HepG2 (cell line): ENCODE results near the gene ZNF83. TPM values are rescaled to one million over a fixed set of nuclear protein-coding genes. Genes with fewer than 3 reads are reported as not detected.

Experiments
- ATF2 ChIP-seq: sonication (generic); formaldehyde crosslinking; IDR thresholded peaks from 2 replicates; pipeline ENCODE4 v1.4.0; 2020; ENCODE audit warnings: missing genetic modification reagents
- NCOA5 ChIP-seq: sonication (generic); formaldehyde crosslinking; IDR thresholded peaks from 2 replicates; pipeline ENCODE4 v1.4.0; 2020; ENCODE audit warnings: missing genetic modification reagents
- PATZ1 ChIP-seq: sonication (generic); formaldehyde crosslinking; IDR thresholded peaks from 2 replicates; pipeline ENCODE4 v1.4.0; 2020; ENCODE audit warnings: missing genetic modification reagents
- PHF8 ChIP-seq: sonication (generic); formaldehyde crosslinking; IDR thresholded peaks from 2 replicates; pipeline ENCODE4 v1.5.0; 2020; ENCODE audit warnings: missing genetic modification reagents
- PPARG ChIP-seq: conservative IDR thresholded peaks from 2 replicates; pipeline ENCODE4 v1.6.1; 2016; ENCODE audit warnings: missing biosample characterization, missing genetic modification reagents
- PRDM4 ChIP-seq: sonication (generic); formaldehyde crosslinking; IDR thresholded peaks from 2 replicates; pipeline ENCODE4 v1.9.0; 2021; ENCODE audit warnings: missing genetic modification reagents, borderline replicate concordance
- SRSF1 ChIP-seq: fragments of 200-400 bp; formaldehyde crosslinking; optimal IDR thresholded peaks from 2 replicates; pipeline ENCODE3; 2017; ENCODE audit warnings: mild to moderate bottlenecking, low read depth, low read length, moderate library complexity
- TAF1 ChIP-seq: sonication (generic); formaldehyde crosslinking; IDR thresholded peaks from 2 replicates; pipeline ENCODE4 v1.4.0; 2020; ENCODE audit warnings: missing genetic modification reagents
- ZKSCAN5 ChIP-seq: sonication (generic); formaldehyde crosslinking; IDR thresholded peaks from 2 replicates; pipeline ENCODE4 v1.5.1; 2020; ENCODE audit warnings: mild to moderate bottlenecking, missing genetic modification reagents
- ZNF136 ChIP-seq: sonication (generic); formaldehyde crosslinking; IDR thresholded peaks from 2 replicates; pipeline ENCODE4 v1.8.1; 2022; ENCODE audit warnings: low read depth, mild to moderate bottlenecking, moderate library complexity, missing genetic modification reagents
- ZNF264 ChIP-seq: sonication (generic); formaldehyde crosslinking; IDR thresholded peaks from 2 replicates; pipeline ENCODE4 v1.4.0; 2020; ENCODE audit warnings: missing genetic modification reagents
- ZNF407 ChIP-seq: sonication (generic); formaldehyde crosslinking; IDR thresholded peaks from one replicate; pipeline ENCODE4 v1.5.1; 2020; ENCODE audit warnings: mild to moderate bottlenecking, missing genetic modification reagents; ENCODE audit errors: not compliant biosample characterization
- ZNF674 ChIP-seq: sonication (generic); formaldehyde crosslinking; IDR thresholded peaks from 2 replicates; pipeline ENCODE4 v1.5.0; 2020; ENCODE audit warnings: low read depth, mild to moderate bottlenecking, missing genetic modification reagents
- ZNF703 ChIP-seq: sonication (generic); formaldehyde crosslinking; IDR thresholded peaks from 2 replicates; pipeline ENCODE4 v1.5.1; 2020; ENCODE audit warnings: missing genetic modification reagents, mild to moderate bottlenecking, moderate library complexity, borderline replicate concordance
- polyA plus RNA-seq, 8 experiments: library from polyadenylated mRNA; depleted of rRNA in 3 of 8; stranded (reverse) in 7 of 8; unstranded in 1 of 8; fragments of >200 nt; fragmentation: Illumina TruSeq in 4 of 8; extraction: Trizol in 4 of 8; gene quantifications; 2 replicates each; pipeline versions ENCODE4 v1.2.1 to v1.2.3, GENCODE V29; 2011 to 2016; ENCODE audit warnings: low read depth in 4 of 8, missing spikeins in 1 of 8, mixed read lengths in 1 of 8; ENCODE audit not compliant: insufficient read depth in 1 of 8
- total RNA-seq, 5 experiments: library from RNA; depleted of rRNA; stranded (reverse); fragments of >200 nt; fragmentation: Illumina TruSeq; extraction: Trizol; gene quantifications; 2 replicates each; pipeline ENCODE4 v1.2.3, GENCODE V29; 2016; ENCODE audit warnings: low read depth in 1 of 5

ZNF83 gene
- total and polyA plus RNA-seq, 2 of the 13 experiments (the other 11 are each of a cell fraction or from before 2014, with no cell fraction given), result 20.4 to 44.5 TPM

GRCh38 chr19:52637718-52638585, at the start of gene ZNF83 (continued):
- TF ChIP-seq PATZ1, result no peak
- no peak for TF ChIP-seq ZNF703 (CRISPR knock-in tag)
- TF ChIP-seq PPARG (CRISPR knock-in tag), result no peak
- no peak for TF ChIP-seq PRDM4
- no peak for TF ChIP-seq ZNF674 (CRISPR knock-in tag)
- TF ChIP-seq TAF1 (CRISPR knock-in tag), result peak; percentile 43; the same call in 1 of the 2 replicates
- no peak for TF ChIP-seq NCOA5 (CRISPR knock-in tag)
- no peak for TF ChIP-seq ATF2 (CRISPR knock-in tag)
- TF ChIP-seq PHF8 (CRISPR knock-in tag), result peak; percentile 66; the same call in 1 of the 2 replicates
- TF ChIP-seq SRSF1, result no peak
- no peak for TF ChIP-seq ZKSCAN5 (CRISPR knock-in tag)
- no peak for TF ChIP-seq ZNF136 (CRISPR knock-in tag)
- no peak for TF ChIP-seq ZNF407 (CRISPR knock-in tag)
- no peak for TF ChIP-seq ZNF264
